ENCODE measurements around the gene TMEM233. TPM values are rescaled to one million over a fixed set of nuclear protein-coding genes. Genes with fewer than 3 reads are reported as not detected.

TMEM233 gene
- total and polyA plus RNA-seq, 10 of the 15 experiments (the other 5 are each of a cell fraction or from before 2014, with no cell fraction given) = not detected

- in situ Hi-C loops (cut with MboI) = no loop called here
- no peaks in the 10 kb centered on the region for H3K79me2 ChIP-seq (ENCODE audit: control insufficient read depth, insufficient read depth, low read length)
- no peak overlapping the region for H2AFZ ChIP-seq (ENCODE audit: control insufficient read depth, low read depth, low read length)
- ChIA-PET POLR2A (no interaction called here), CTCF (no interaction called here), SMC1A (ENCODE audit: uncharacterized antibody, unreplicated experiment) (no interaction called here), RAD21 (ENCODE audit: unreplicated experiment) (no interaction called here)
- no peak overlapping the region for H3K27ac ChIP-seq (ENCODE audit: control insufficient read depth, insufficient read depth)
- TF ChIP-seq PKNOX1 (IDR thresholded peaks at IDR 0.05) = no peak
- no peak for TF ChIP-seq BCLAF1 (IDR thresholded peaks at IDR 0.05)
- no peak for TF ChIP-seq POLR2AphosphoS5 (IDR thresholded peaks at IDR 0.05; ENCODE audit: low read length)
- TF ChIP-seq USF2 (IDR thresholded peaks at IDR 0.05; ENCODE audit: borderline replicate concordance, low read depth, low read length) = no peak
- TF ChIP-seq TARDBP (IDR thresholded peaks at IDR 0.05; ENCODE audit: borderline replicate concordance) = no peak
- TF ChIP-seq BRCA1 (IDR thresholded peaks at IDR 0.05; ENCODE audit: low read depth, low read length) = no peak
- no peak for TF ChIP-seq ZBTB40 (IDR thresholded peaks at IDR 0.05; ENCODE audit: borderline replicate concordance)
- TF ChIP-seq MEF2B (IDR thresholded peaks at IDR 0.05; ENCODE audit: partially characterized antibody, poor library complexity, severe bottlenecking) = no peak
- TF ChIP-seq SP1 (IDR thresholded peaks at IDR 0.05; ENCODE audit: low read depth, low read length) = no peak
- TF ChIP-seq BHLHE40 (IDR thresholded peaks at IDR 0.05; ENCODE audit: borderline replicate concordance in 1 of 2, low read depth in 2 of 2, low read length in 1 of 2) = no peak
- no peak for TF ChIP-seq RUNX3 (IDR thresholded peaks at IDR 0.05; ENCODE audit: low read length)
- no peak for TF ChIP-seq EED (IDR thresholded peaks at IDR 0.05; ENCODE audit: low read depth)
- TF ChIP-seq SIX5 (IDR thresholded peaks at IDR 0.05; ENCODE audit: low read depth, low read length, severe bottlenecking) = no peak
- TF ChIP-seq MLLT1 (IDR thresholded peaks at IDR 0.05) = no peak
- FAIRE-seq = no peak
- no peaks in the 10 kb centered on the region for H3K4me1 ChIP-seq (ENCODE audit: control insufficient read depth, insufficient read depth, low read length)
- intact Hi-C loops (cut with micrococcal nuclease; ENCODE audit: unreplicated experiment) = no loop called here
- DNase-seq (ENCODE audit: low read depth, low spot score) = no peak
- no peak overlapping the region for H3K4me2 ChIP-seq (ENCODE audit: control insufficient read depth, insufficient read depth)
- no peaks in the 10 kb centered on the region; the same call in 2 of the 3 replicates for H3K9me3 ChIP-seq (replicated peaks; ENCODE audit: control insufficient read depth, insufficient read depth, low read length)
- no peak for ATAC-seq
- 0% methylated on average over 1 of the region's 1 CpG for WGBS (ENCODE audit: insufficient coverage, insufficient replicate concordance, low lambda C conversion rate, missing lambda C conversion rate)
- no peaks in the 10 kb centered on the region for H3K36me3 ChIP-seq (ENCODE audit: control insufficient read depth in 2 of 2, insufficient read depth in 2 of 2, low read length in 1 of 2)
- no peaks in the 10 kb centered on the region for H3K27me3 ChIP-seq (replicated peaks in 1 of 2; ENCODE audit: control insufficient read depth in 2 of 2, insufficient read depth in 2 of 2, low read length in 1 of 2)
- no peaks in the 10 kb centered on the region for H4K20me1 ChIP-seq (ENCODE audit: control insufficient read depth, insufficient read depth)
- H3K4me3 ChIP-seq = no peak overlapping the region
- no TSS peak for BruUV-seq (replicated peaks)
- no peak overlapping the region for H3K9ac ChIP-seq (ENCODE audit: control insufficient read depth, insufficient read depth, low read length)
Measured at GRCh38 chr12:119556854-119557253, 36.7 kb upstream of the TMEM233 start.

All from GM12878 (cell line).